Hippocampal formation (tissue), 2 donors: ENCODE measurements around the gene EEIG2.
"Not testable (repeated sequence)": the region's sequence is repeated elsewhere in the genome, so short reads cannot be mapped to it uniquely, and the experiment has no call there.

Experiments
- DNase-seq, 2 donors: peaks; one replicate each; lab custom pipeline; 2025; lab: John Stamatoyannopoulos, UW

EEIG2 gene

GRCh38 chr1:108559215-108560186 is at the start of gene EEIG2:
TSS of gene EEIG2 (plus strand) at chr1:108560100. CDS start at chr1:108560429, 329 bp downstream.
- DNase-seq, result peak; percentile 62 to 72

- DNase-seq, result no peak
These were observed 48.1 kb upstream of the EEIG2 start for GRCh38 chr1:108511764-108512163.

- DNase-seq, result peak in 1 of 2 donors; percentile 28
These were observed 47.5 kb upstream of the EEIG2 start for GRCh38 chr1:108512239-108513043.

- DNase-seq, result no peak
These were observed 46.9 kb upstream of the EEIG2 start for GRCh38 chr1:108513044-108513415.

- DNase-seq, result not testable (repeated sequence)
These were observed 46.0 kb upstream of the EEIG2 start for GRCh38 chr1:108513914-108514313.

GRCh38 chr1:108517301-108517897 is 42.5 kb upstream of the EEIG2 start:
- not testable (repeated sequence) for DNase-seq

- no peak for DNase-seq
These were observed 37.9 kb upstream of the EEIG2 start for GRCh38 chr1:108521990-108522393.

GRCh38 chr1:108523829-108524228 is 36.1 kb upstream of the EEIG2 start:
- DNase-seq, result no peak

GRCh38 chr1:108524676-108525075 is 35.2 kb upstream of the EEIG2 start:
- no peak for DNase-seq

GRCh38 chr1:108527135-108527534 is 32.8 kb upstream of the EEIG2 start:
- DNase-seq, result no peak

GRCh38 chr1:108527837-108528236 is 32.1 kb upstream of the EEIG2 start:
- no peak for DNase-seq

GRCh38 chr1:108531444-108531843 is 28.5 kb upstream of the EEIG2 start:
- DNase-seq, result no peak

GRCh38 chr1:108532730-108533129 is 27.2 kb upstream of the EEIG2 start:
- DNase-seq, result no peak

GRCh38 chr1:108533351-108534083 is 26.4 kb upstream of the EEIG2 start:
- DNase-seq, result no peak

- DNase-seq, result no peak
These were observed 25.1 kb upstream of the EEIG2 start for GRCh38 chr1:108534759-108535158.

- not testable (repeated sequence) for DNase-seq
These were observed 24.5 kb upstream of the EEIG2 start for GRCh38 chr1:108535315-108535897.

GRCh38 chr1:108536021-108536420 is 23.9 kb upstream of the EEIG2 start:
- DNase-seq, result not testable (repeated sequence)

GRCh38 chr1:108536791-108537190 is 23.1 kb upstream of the EEIG2 start:
- DNase-seq, result not testable (repeated sequence)

GRCh38 chr1:108537976-108538375 is 21.9 kb upstream of the EEIG2 start:
- DNase-seq, result no peak

GRCh38 chr1:108540977-108541376 is 18.9 kb upstream of the EEIG2 start:
- DNase-seq, result no peak

- DNase-seq, result no peak
These were observed 18.0 kb upstream of the EEIG2 start for GRCh38 chr1:108541861-108542260.
